Stimulated activated CD8-positive, alpha-beta memory T cell treated with anti-CD3 and anti-CD28 coated beads, Interleukin-4, amount 100 ng/mL, for 4 hours (primary cell): ENCODE data around the gene BCAR1.
"Not testable (repeated sequence)": the region's sequence is repeated elsewhere in the genome, so short reads cannot be mapped to it uniquely, and the experiment has no call there.

Experiments used
- DNase-seq, 2 donors: peaks; one replicate each; pipeline ENCODE4 v3.0.0-alpha.2; 2020; ENCODE audit warnings: low read depth in 2 of 2, low spot score in 1 of 2

The BCAR1 gene

GRCh38 chr16:75205961-75206748 lies 45.3 kb downstream of the BCAR1 start:
- not testable (repeated sequence) for DNase-seq

- not testable (repeated sequence) for DNase-seq
Measured at GRCh38 chr16:75205438-75205837, 46.0 kb downstream of the BCAR1 start.

GRCh38 chr16:75204905-75205304 lies 46.5 kb downstream of the BCAR1 start:
- not testable (repeated sequence) for DNase-seq

GRCh38 chr16:75204410-75204758 lies 47.0 kb downstream of the BCAR1 start:
- no peak for DNase-seq

GRCh38 chr16:75203667-75204409 lies 47.6 kb downstream of the BCAR1 start:
- DNase-seq, result no peak

- no peak for DNase-seq
Measured at GRCh38 chr16:75203096-75203495, 48.3 kb downstream of the BCAR1 start.

- no peak for DNase-seq
Measured at GRCh38 chr16:75202069-75202590, 49.3 kb downstream of the BCAR1 start.

- DNase-seq, result no peak
Measured at GRCh38 chr16:75198135-75198600, 53.3 kb downstream of the BCAR1 start.

- no peak for DNase-seq
Measured at GRCh38 chr16:75197522-75198134, 53.8 kb downstream of the BCAR1 start.

- DNase-seq, result no peak
Measured at GRCh38 chr16:75196836-75197235, 54.6 kb downstream of the BCAR1 start.

GRCh38 chr16:75195811-75196790 lies 55.3 kb downstream of the BCAR1 start:
- no peak for DNase-seq

- no peak for DNase-seq
Measured at GRCh38 chr16:75193730-75194444, 57.5 kb downstream of the BCAR1 start.

GRCh38 chr16:75193265-75193650 lies 58.2 kb downstream of the BCAR1 start:
- no peak for DNase-seq

- no peak for DNase-seq
Measured at GRCh38 chr16:75192606-75193264, 58.7 kb downstream of the BCAR1 start.

GRCh38 chr16:75189638-75190245 lies 61.7 kb downstream of the BCAR1 start:
- DNase-seq, result no peak

- DNase-seq, result no peak
Measured at GRCh38 chr16:75188832-75189477, 62.5 kb downstream of the BCAR1 start.

GRCh38 chr16:75181630-75182029 lies 69.8 kb downstream of the BCAR1 start:
- no peak for DNase-seq

GRCh38 chr16:75179208-75179607 lies 72.2 kb downstream of the BCAR1 start:
- DNase-seq, result no peak
